Left lung (tissue), 10 donors: ENCODE results near the gene HMGCS2. TPM values are rescaled to one million over a fixed set of nuclear protein-coding genes. Genes with fewer than 3 reads are reported as not detected.
A peak's percentile ranks its signal among the peaks of the same experiment; 100 is the strongest.

Experiments
- ATAC-seq: fragments of 200-7000 bp; cut with Tn5 transposase; one replicate; pipeline ENCODE4 v1.9.1; 2020; ENCODE audit warnings: moderate library complexity
- DNase-seq, 4 donors: peaks; one replicate each; pipeline ENCODE4 v3.0.0-alpha.2; 2013 to 2020
- H3K27ac ChIP-seq, 2 donors: fragments of 200-600 bp; sonication (generic) in 1 of 2; one replicate each; pipeline versions ENCODE4 v1.5.0 to v1.8.0; 2020 to 2021
- H3K27me3 ChIP-seq, 2 donors: fragments of 200-600 bp; sonication (generic) in 1 of 2; one replicate each; pipeline versions ENCODE4 v1.5.0 to v1.8.0; 2020 to 2021
- H3K36me3 ChIP-seq, 2 donors: fragments of 200-600 bp; sonication (generic) in 1 of 2; one replicate each; pipeline versions ENCODE4 v1.5.0 to v1.8.0; 2020 to 2021
- H3K4me1 ChIP-seq, 2 donors: fragments of 200-600 bp; one replicate each; pipeline ENCODE4 v1.8.0; 2021
- H3K4me3 ChIP-seq, 2 donors: fragments of 200-600 bp; sonication (generic) in 1 of 2; one replicate each; pipeline versions ENCODE4 v1.5.0 to v1.8.0; 2020 to 2021; ENCODE audit warnings: mild to moderate bottlenecking in 1 of 2
- H3K9me3 ChIP-seq, 2 donors: fragments of 200-600 bp; sonication (generic) in 1 of 2; one replicate each; pipeline versions ENCODE4 v1.5.0 to v1.8.0; 2020 to 2021
- CTCF ChIP-seq, 2 donors: fragments of 200-600 bp; sonication (generic) in 1 of 2; IDR thresholded peaks; one replicate each; pipeline versions ENCODE4 v1.5.0 to v1.8.0; 2021; ENCODE audit warnings: antibody characterized with exemption in 2 of 2
- intact Hi-C, 2 donors: fragments of 100-400 bp; cut with DNase I; formaldehyde crosslinking; loops; one replicate each; pipeline versions ENCODE4 v1.11.2 to v1.14.2; 2022
- polyA plus RNA-seq, 6 donors: library from polyadenylated mRNA; unstranded; fragments of 120-200 nt; gene quantifications; one replicate each; pipeline ENCODE4 v1.2.1, GENCODE V29; 2013; ENCODE audit not compliant: insufficient read length in 6 of 6
- total RNA-seq, 2 donors: library from RNA; stranded (reverse); fragmentation: NEBNext Ultra II Directional; extraction: Animal tissue kit (Norgen Biotek cat#: 25700); gene quantifications; one replicate each; pipeline ENCODE4 v1.2.1, GENCODE V29; 2021
- donor health status: DM: no; HTN: yes; CAD: no.
- donor health status: DM: no; HTN: no; CAD: no.

The HMGCS2 gene
- total and polyA plus RNA-seq, 8 donors = 0.26 to 1.2 (median 0.58) TPM; not detected in 1

GRCh38 chr1:119702384-119702783, 66.3 kb downstream of the HMGCS2 start:
- Histone ChIP-seq H3K4me3 (no peak overlapping the region), H3K27me3 (no peaks in the 10 kb centered on the region), H3K36me3 (no peaks in the 10 kb centered on the region), H3K27ac (no peak overlapping the region), H3K9me3 (peaks cover 0 to 19% of the 10 kb centered on the region in 2 donors), H3K4me1 (no peaks in the 10 kb centered on the region)
- ATAC-seq = peak; percentile 33
- no peak for TF ChIP-seq CTCF (IDR thresholded peaks at IDR 0.05)
- intact Hi-C loops = no loop called here
- peak in 1 of 4 donors; percentile 44 for DNase-seq

DNA sequence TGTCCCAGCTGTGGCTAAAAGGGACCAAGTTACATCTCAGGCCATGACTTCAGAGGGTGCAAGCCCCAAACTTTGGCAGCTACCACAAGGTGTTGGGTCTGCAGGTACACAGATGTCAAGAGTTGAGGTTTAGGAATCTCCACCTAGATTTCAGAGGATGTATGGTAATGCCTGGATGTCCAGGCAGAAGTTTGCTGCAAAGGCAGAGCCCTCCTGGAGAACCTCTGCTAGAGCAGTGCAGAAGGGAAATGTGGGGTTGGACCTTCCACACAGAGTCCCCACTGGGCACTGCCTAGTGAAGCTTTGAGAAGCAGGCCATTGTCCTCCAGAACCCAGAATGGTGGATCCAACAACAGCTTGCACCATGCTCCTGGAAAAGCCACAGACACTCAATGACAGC, 67.0 kb downstream of the HMGCS2 start:
- TF ChIP-seq CTCF (IDR thresholded peaks at IDR 0.05) = no peak
- DNase-seq (no peak), ATAC-seq (no peak)
- intact Hi-C loops = no loop called here
- Histone ChIP-seq H3K9me3 (peaks cover 0 to 19% of the 10 kb centered on the region in 2 donors), H3K4me1 (no peaks in the 10 kb centered on the region), H3K4me3 (no peak overlapping the region), H3K27ac (no peak overlapping the region), H3K36me3 (no peaks in the 10 kb centered on the region), H3K27me3 (no peaks in the 10 kb centered on the region)

DNA sequence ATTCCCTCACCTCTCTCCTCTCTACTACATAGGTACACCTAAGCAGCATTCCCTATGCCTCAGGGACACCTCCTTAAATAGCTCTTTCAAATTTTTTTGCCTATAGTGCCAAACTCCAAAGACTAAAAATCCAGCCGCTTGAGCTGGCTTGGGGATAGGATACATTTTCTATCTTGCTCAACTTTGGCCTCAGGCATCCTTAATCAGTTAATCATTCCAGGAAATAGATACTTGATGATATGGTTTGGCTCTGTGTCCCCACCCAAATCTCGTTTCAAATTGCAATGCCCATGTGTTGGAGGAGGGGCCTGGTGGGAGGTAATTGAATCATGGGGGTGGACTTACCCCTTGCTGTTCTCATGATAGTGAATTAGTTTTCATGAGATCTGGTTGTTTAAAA, 68.4 kb downstream of the HMGCS2 start:
- DNase-seq = no peak
- Histone ChIP-seq H3K4me3 (no peak overlapping the region), H3K27ac (no peak overlapping the region), H3K4me1 (no peaks in the 10 kb centered on the region), H3K36me3 (no peaks in the 10 kb centered on the region), H3K27me3 (no peaks in the 10 kb centered on the region), H3K9me3 (peaks cover 0 to 19% of the 10 kb centered on the region in 2 donors)
- TF ChIP-seq CTCF (IDR thresholded peaks at IDR 0.05) = no peak
- no peak for ATAC-seq
- intact Hi-C loops = no loop called here

Other genes starting within 250 kb of the HMGCS2 start
- 1 to 10 TPM; 8.0 to 8.1 TPM for gene ZNF697, start 120.6 kb downstream of the HMGCS2 start, total RNA-seq
- 10 to 100 TPM; 25.4 to 27.2 (median 25.9) TPM for gene ZNF697, start 120.6 kb downstream of the HMGCS2 start, polyA plus RNA-seq
- 10 to 100 TPM; 31.9 to 98.3 TPM for gene PHGDH, start 57.0 kb downstream of the HMGCS2 start, total RNA-seq
- 100 to 1,000 TPM in 5 of 6 donors, 10 to 100 TPM in 1; 92.9 to 132 (median 112) TPM for gene PHGDH, start 57.0 kb downstream of the HMGCS2 start, polyA plus RNA-seq
- gene REG4, start 42.6 kb upstream of the HMGCS2 start, total RNA-seq = not detected
- gene REG4, start 42.6 kb upstream of the HMGCS2 start, polyA plus RNA-seq = not detected
- not detected for gene ADAM30, start 127.6 kb upstream of the HMGCS2 start, total RNA-seq
- gene ADAM30, start 127.6 kb upstream of the HMGCS2 start, polyA plus RNA-seq = not detected